Trophoblast cell (in vitro differentiated cells and primary cell): Measurements from ENCODE around the gene ZNF576.
A peak's percentile ranks its signal among the peaks of the same experiment; 100 is the strongest.
"Not testable (repeated sequence)": the region's sequence is repeated elsewhere in the genome, so short reads cannot be mapped to it uniquely, and the experiment has no call there.

ENCODE experiments used
- DNase-seq, 2 donors: peaks; one replicate each; pipeline ENCODE4 v3.0.0-alpha.2; 2016
- H2AFZ ChIP-seq: 2 replicates; pipeline ENCODE4 v1.6.1; 2013; ENCODE audit warnings: low read length, moderate library complexity, mild to moderate bottlenecking; ENCODE audit not compliant: insufficient read depth, poor library complexity
- H2AK5ac ChIP-seq: 2 replicates; pipeline ENCODE4 v1.6.1; 2013; ENCODE audit warnings: mild to moderate bottlenecking, low read length
- H2BK120ac ChIP-seq: 2 replicates; pipeline ENCODE4 v1.6.1; 2013; ENCODE audit warnings: low read length, mild to moderate bottlenecking, moderate library complexity; ENCODE audit not compliant: insufficient read depth, poor library complexity
- H2BK12ac ChIP-seq: 2 replicates; pipeline ENCODE4 v1.6.1; 2013; ENCODE audit warnings: mild to moderate bottlenecking, low read length, moderate library complexity
- H2BK5ac ChIP-seq: 2 replicates; pipeline ENCODE4 v1.6.1; 2013; ENCODE audit warnings: low read length, low read depth, moderate library complexity, mild to moderate bottlenecking; ENCODE audit not compliant: poor library complexity
- H3K14ac ChIP-seq: 2 replicates; pipeline ENCODE4 v1.6.1; 2013; ENCODE audit warnings: mild to moderate bottlenecking, low read length
- H3K18ac ChIP-seq: 2 replicates; pipeline ENCODE4 v1.6.1; 2013; ENCODE audit warnings: mild to moderate bottlenecking, low read length
- H3K23ac ChIP-seq: 2 replicates; pipeline ENCODE4 v1.6.1; 2013; ENCODE audit warnings: low read length
- H3K27ac ChIP-seq: 2 replicates; pipeline ENCODE4 v1.5.1; 2013; ENCODE audit warnings: low read depth, mild to moderate bottlenecking, inconsistent platforms, low read length, moderate library complexity
- H3K27me3 ChIP-seq: 2 replicates; pipeline ENCODE4 v1.6.1; 2013; ENCODE audit warnings: inconsistent platforms, mild to moderate bottlenecking, low read length, moderate library complexity; ENCODE audit not compliant: insufficient read depth
- H3K36me3 ChIP-seq, 2 experiments: 1 replicate in 1 of 2; 2 replicates in 1 of 2; pipeline ENCODE4 v1.6.1; 2013; ENCODE audit warnings: low read length in 2 of 2, mild to moderate bottlenecking in 2 of 2, moderate library complexity in 1 of 2; ENCODE audit not compliant: insufficient read depth in 2 of 2, control insufficient read depth in 1 of 2
- H3K4ac ChIP-seq: 2 replicates; pipeline ENCODE4 v1.6.1; 2013; ENCODE audit warnings: low read depth, mild to moderate bottlenecking, low read length, moderate library complexity
- H3K4me1 ChIP-seq, 2 experiments: 1 replicate in 1 of 2; 2 replicates in 1 of 2; pipeline ENCODE4 v1.6.1; 2013; ENCODE audit warnings: low read length in 2 of 2, mild to moderate bottlenecking in 2 of 2, moderate library complexity in 1 of 2; ENCODE audit not compliant: insufficient read depth in 2 of 2, control insufficient read depth in 1 of 2
- H3K4me2 ChIP-seq: 2 replicates; pipeline ENCODE4 v1.6.1; 2013; ENCODE audit warnings: inconsistent platforms, mild to moderate bottlenecking, low read length, moderate library complexity
- H3K4me3 ChIP-seq: 2 replicates; pipeline ENCODE4 v1.5.1; 2013; ENCODE audit warnings: mild to moderate bottlenecking, low read depth, low read length, inconsistent platforms
- H3K79me1 ChIP-seq: one replicate; pipeline ENCODE4 v1.6.1; 2013; ENCODE audit warnings: low read length
- H3K79me2 ChIP-seq: 2 replicates; pipeline ENCODE4 v1.6.1; 2013; ENCODE audit warnings: low read length, mild to moderate bottlenecking; ENCODE audit not compliant: control insufficient read depth, insufficient read depth, poor library complexity
- H3K9ac ChIP-seq: 2 replicates; pipeline ENCODE4 v1.6.1; 2013; ENCODE audit warnings: mild to moderate bottlenecking, low read length
- H3K9me3 ChIP-seq: 2 replicates; pipeline ENCODE4 v1.6.1; 2013; ENCODE audit warnings: low read depth, mild to moderate bottlenecking, control low read depth, inconsistent platforms, low read length; ENCODE audit not compliant: insufficient read depth
- H4K12ac ChIP-seq: 2 replicates; pipeline ENCODE4 v1.6.1; 2013; ENCODE audit warnings: low read depth, mild to moderate bottlenecking, low read length, moderate library complexity
- H4K8ac ChIP-seq: 2 replicates; pipeline ENCODE4 v1.6.1; 2013; ENCODE audit warnings: low read depth, mild to moderate bottlenecking, low read length, moderate library complexity
- H4K91ac ChIP-seq: one replicate; pipeline ENCODE4 v1.6.1; 2013; ENCODE audit warnings: low read depth, mild to moderate bottlenecking, low read length, moderate library complexity
- WGBS: extraction: QIAGEN DNeasy Blood & Tissue Kit; methylation state at CpG from one replicate; pipeline ENCODE4 v1.1.7; 2013; ENCODE audit warnings: missing lambda C conversion rate; ENCODE audit not compliant: insufficient read length, insufficient coverage; ENCODE audit errors: extremely low coverage; 5-methylcytosine and 5-hydroxymethylcytosine counted together

Gene ZNF576

DNA sequence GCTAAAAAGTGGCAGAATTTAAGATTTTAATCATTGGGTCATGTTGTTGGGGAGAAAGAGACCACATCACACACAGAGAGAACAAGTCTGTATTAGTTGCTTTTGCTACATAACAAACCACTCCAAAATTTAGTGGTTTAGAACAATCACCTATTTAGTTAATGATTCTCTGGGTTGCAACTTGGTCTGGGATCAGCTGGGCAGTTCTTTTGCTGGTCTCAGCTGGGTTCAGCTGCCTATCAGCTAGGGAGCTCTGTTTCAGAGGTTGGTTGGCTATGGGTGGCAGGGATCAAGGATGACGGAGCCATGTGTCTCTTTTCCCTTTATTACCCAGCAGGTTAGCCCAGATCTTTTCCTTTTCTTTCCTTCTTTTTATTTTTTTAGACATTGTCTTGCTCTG is 11.9 kb upstream of the ZNF576 start:
- no peak overlapping the region for H4K91ac ChIP-seq
- H2BK5ac ChIP-seq = no peak overlapping the region
- no peaks in the 10 kb centered on the region for H3K27me3 ChIP-seq
- peaks cover 0 to 14% of the 10 kb centered on the region in 2 experiments for H3K36me3 ChIP-seq
- H3K18ac ChIP-seq = no peak overlapping the region
- no peak overlapping the region for H2AFZ ChIP-seq
- H3K27ac ChIP-seq = no peak overlapping the region
- DNase-seq = no peak
- H2BK12ac ChIP-seq = no peak overlapping the region
- H4K8ac ChIP-seq = no peak overlapping the region
- H3K4me3 ChIP-seq = no peak overlapping the region
- H3K9me3 ChIP-seq = peaks cover 3% of the 10 kb centered on the region
- peak overlapping the region; percentile 50 for H3K9ac ChIP-seq
- no peak overlapping the region for H3K4me2 ChIP-seq
- no CpG with 5 or more reads among the region's 1 CpG for WGBS
- H4K12ac ChIP-seq = no peak overlapping the region
- H3K14ac ChIP-seq = no peak overlapping the region
- H3K79me2 ChIP-seq = no peaks in the 10 kb centered on the region
- peaks cover 0 to 4% of the 10 kb centered on the region in 2 experiments for H3K4me1 ChIP-seq
- no peak overlapping the region for H2BK120ac ChIP-seq
- no peak overlapping the region for H3K4ac ChIP-seq
- H2AK5ac ChIP-seq = no peak overlapping the region
- peaks cover 3% of the 10 kb centered on the region for H3K79me1 ChIP-seq
- H3K23ac ChIP-seq = no peak overlapping the region

DNA sequence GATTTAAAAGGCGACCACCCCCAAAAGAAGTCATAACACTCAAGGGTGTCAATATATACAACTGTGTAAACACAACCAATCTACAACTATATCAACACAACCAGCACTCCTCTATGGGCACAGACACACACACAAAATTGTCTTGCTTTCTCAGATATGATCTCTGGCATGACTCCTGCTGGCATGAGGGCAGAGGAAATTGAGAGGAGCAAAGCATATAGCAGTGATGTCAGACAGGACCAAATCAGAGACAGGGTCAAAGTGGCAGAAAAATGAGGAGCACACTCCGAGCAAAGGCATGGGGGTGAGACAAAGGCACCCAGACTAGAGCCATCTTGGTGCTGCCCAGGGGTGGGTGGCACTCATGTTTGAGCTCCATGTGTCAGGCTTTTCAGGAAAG is 10.0 kb upstream of the ZNF576 start:
- H4K8ac ChIP-seq = no peak overlapping the region
- no peak overlapping the region for H2AFZ ChIP-seq
- no peak overlapping the region for H3K18ac ChIP-seq
- H3K4ac ChIP-seq = no peak overlapping the region
- H2BK120ac ChIP-seq = no peak overlapping the region
- no CpG with 5 or more reads among the region's 2 CpGs for WGBS
- H2AK5ac ChIP-seq = no peak overlapping the region
- no peak overlapping the region for H2BK12ac ChIP-seq
- H3K4me1 ChIP-seq = no peaks in the 10 kb centered on the region
- no peak overlapping the region for H3K4me3 ChIP-seq
- H3K36me3 ChIP-seq = peaks cover 9 to 32% of the 10 kb centered on the region in 2 experiments
- no peak overlapping the region for H3K9ac ChIP-seq
- H3K23ac ChIP-seq = no peak overlapping the region
- peaks cover 3% of the 10 kb centered on the region for H3K9me3 ChIP-seq
- H4K12ac ChIP-seq = no peak overlapping the region
- DNase-seq = no peak
- no peak overlapping the region for H2BK5ac ChIP-seq
- H4K91ac ChIP-seq = no peak overlapping the region
- no peak overlapping the region for H3K4me2 ChIP-seq
- H3K27me3 ChIP-seq = no peaks in the 10 kb centered on the region
- no peak overlapping the region for H3K14ac ChIP-seq
- H3K27ac ChIP-seq = no peak overlapping the region
- no peaks in the 10 kb centered on the region for H3K79me2 ChIP-seq
- no peaks in the 10 kb centered on the region for H3K79me1 ChIP-seq

DNA sequence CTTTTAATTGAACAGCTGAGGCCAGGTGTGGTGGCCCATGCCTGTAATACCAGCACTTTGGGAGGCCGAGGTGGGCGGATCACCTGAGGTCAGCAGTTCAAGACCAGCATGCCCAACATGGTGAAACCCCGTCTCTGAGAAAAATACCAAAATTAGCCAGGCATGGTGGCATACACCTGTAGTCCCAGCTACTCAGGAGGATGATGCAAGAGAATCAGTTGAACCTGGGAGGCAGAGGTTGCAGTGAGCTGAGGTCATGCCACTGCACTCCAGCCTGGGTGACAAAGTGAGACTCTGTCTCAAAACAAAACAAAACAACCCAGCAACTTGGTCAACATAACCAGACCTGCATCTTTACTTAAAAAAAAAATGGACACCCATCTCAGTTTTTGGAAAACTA is 9.4 kb upstream of the ZNF576 start:
- not testable (repeated sequence) for H3K79me2 ChIP-seq, H3K27me3 ChIP-seq, H2AK5ac ChIP-seq, H3K4ac ChIP-seq, H3K4me1 ChIP-seq, H3K9ac ChIP-seq, H3K4me2 ChIP-seq, H2BK12ac ChIP-seq, H3K23ac ChIP-seq, H4K8ac ChIP-seq, H3K27ac ChIP-seq, H3K14ac ChIP-seq, H3K9me3 ChIP-seq, H2BK5ac ChIP-seq, H2BK120ac ChIP-seq, H3K4me3 ChIP-seq, H4K91ac ChIP-seq, H3K18ac ChIP-seq, H4K12ac ChIP-seq, H2AFZ ChIP-seq, H3K79me1 ChIP-seq
- peaks cover 15 to 36% of the 10 kb centered on the region in 2 experiments for H3K36me3 ChIP-seq
- peak in 1 of 2 donors; percentile 8 for DNase-seq
- no CpG with 5 or more reads among the region's 3 CpGs for WGBS

DNA sequence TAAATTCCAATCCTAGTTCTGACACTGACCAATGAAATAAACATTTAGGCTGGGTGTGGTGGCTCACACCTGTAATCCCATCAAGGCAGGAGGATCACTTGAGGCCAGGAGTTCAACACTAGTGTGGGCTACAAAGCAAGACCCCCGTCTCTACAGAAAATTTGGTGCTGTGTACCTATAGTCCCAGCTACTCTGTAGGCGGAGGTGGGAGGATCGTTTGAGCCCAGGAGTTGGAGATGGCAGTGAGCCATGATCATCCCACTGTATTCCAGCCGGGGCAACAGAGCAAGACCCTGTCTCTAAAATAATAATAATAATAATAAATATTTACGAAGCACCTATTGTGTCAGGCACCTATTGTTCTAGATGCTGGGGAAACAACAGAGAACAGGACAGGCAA is 7.1 kb upstream of the ZNF576 start:
- Histone ChIP-seq H3K14ac (no peak overlapping the region), H3K9me3 (peaks cover 5% of the 10 kb centered on the region), H4K91ac (no peak overlapping the region), H2BK120ac (no peak overlapping the region), H3K4me2 (no peak overlapping the region), H4K12ac (no peak overlapping the region), H3K18ac (no peak overlapping the region), H3K4me1 (no peaks in the 10 kb centered on the region), H3K23ac (no peak overlapping the region), H3K9ac (no peak overlapping the region), H4K8ac (no peak overlapping the region), H2AFZ (no peak overlapping the region), H3K36me3 (peaks cover 36 to 58% of the 10 kb centered on the region in 2 experiments), H3K4ac (no peak overlapping the region), H3K27me3 (no peaks in the 10 kb centered on the region), H3K4me3 (no peak overlapping the region), H3K79me1 (no peaks in the 10 kb centered on the region), H2BK5ac (no peak overlapping the region), H2AK5ac (no peak overlapping the region), H3K27ac (no peak overlapping the region), H2BK12ac (no peak overlapping the region), H3K79me2 (no peaks in the 10 kb centered on the region)
- no peak for DNase-seq
- WGBS = no CpG with 5 or more reads among the region's 5 CpGs
